Measurements from ENCODE around the gene NDE1.

DNA sequence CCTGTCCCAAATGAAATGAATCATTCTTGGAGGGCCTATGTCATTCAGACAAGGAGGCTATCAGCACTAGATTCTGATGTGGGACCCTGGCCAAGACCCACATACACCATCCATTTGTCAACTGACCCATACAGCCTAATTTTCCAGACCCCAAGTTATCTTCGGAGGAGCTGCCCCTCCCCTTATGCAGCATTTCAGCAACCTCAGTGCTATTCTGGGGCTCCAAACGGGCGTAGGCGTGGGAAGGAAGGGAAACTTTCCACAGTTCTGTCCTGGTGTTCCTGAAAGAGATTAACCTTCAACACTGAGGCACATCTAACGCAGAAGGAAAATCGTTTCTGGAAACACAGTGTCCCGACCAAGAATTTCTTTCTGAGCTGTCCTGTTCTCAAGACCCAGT is 120.1 kb downstream of the NDE1 start:
- TF ChIP-seq POLR2A (IDR thresholded peaks at IDR 0.05; ENCODE audit: low read depth, low read length) (no peak), EZH2 (IDR thresholded peaks at IDR 0.05; ENCODE audit: borderline replicate concordance, low read depth, low read length, severe bottlenecking) (no peak), MYC (IDR thresholded peaks at IDR 0.05; ENCODE audit: low read depth, low read length) (no peak), POLR2AphosphoS5 (IDR thresholded peaks at IDR 0.05; ENCODE audit: insufficient read depth, low read depth, low read length) (no peak), GATA2 (IDR thresholded peaks at IDR 0.05; ENCODE audit: insufficient read depth, insufficient read length, low read depth, low read length) (no peak), JUN (IDR thresholded peaks at IDR 0.05; ENCODE audit: borderline replicate concordance, insufficient read depth, insufficient read length, low read depth) (no peak)
- TF ChIP-seq, protein P1, sequence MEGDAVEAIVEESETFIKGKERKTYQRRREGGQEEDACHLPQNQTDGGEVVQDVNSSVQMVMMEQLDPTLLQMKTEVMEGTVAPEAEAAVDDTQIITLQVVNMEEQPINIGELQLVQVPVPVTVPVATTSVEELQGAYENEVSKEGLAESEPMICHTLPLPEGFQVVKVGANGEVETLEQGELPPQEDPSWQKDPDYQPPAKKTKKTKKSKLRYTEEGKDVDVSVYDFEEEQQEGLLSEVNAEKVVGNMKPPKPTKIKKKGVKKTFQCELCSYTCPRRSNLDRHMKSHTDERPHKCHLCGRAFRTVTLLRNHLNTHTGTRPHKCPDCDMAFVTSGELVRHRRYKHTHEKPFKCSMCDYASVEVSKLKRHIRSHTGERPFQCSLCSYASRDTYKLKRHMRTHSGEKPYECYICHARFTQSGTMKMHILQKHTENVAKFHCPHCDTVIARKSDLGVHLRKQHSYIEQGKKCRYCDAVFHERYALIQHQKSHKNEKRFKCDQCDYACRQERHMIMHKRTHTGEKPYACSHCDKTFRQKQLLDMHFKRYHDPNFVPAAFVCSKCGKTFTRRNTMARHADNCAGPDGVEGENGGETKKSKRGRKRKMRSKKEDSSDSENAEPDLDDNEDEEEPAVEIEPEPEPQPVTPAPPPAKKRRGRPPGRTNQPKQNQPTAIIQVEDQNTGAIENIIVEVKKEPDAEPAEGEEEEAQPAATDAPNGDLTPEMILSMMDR (IDR thresholded peaks at IDR 0.05; ENCODE audit: extremely low read depth in 1 of 2, insufficient read depth in 1 of 2, low read depth in 1 of 2, low read length in 2 of 2), result no peak
- TF ChIP-seq, protein P2, sequence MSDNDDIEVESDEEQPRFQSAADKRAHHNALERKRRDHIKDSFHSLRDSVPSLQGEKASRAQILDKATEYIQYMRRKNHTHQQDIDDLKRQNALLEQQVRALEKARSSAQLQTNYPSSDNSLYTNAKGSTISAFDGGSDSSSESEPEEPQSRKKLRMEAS (IDR thresholded peaks at IDR 0.05; ENCODE audit: insufficient read depth, insufficient read length), result no peak

Measured in endothelial cell of umbilical vein (primary cell).